Measurements from ENCODE around the gene DTX3. TPM values are rescaled to one million over a fixed set of nuclear protein-coding genes. Genes with fewer than 3 reads are reported as not detected.
A peak's percentile ranks its signal among the peaks of the same experiment; 100 is the strongest.
"Not testable (repeated sequence)": the region's sequence is repeated elsewhere in the genome, so short reads cannot be mapped to it uniquely, and the experiment has no call there.

DTX3 gene, protein sequence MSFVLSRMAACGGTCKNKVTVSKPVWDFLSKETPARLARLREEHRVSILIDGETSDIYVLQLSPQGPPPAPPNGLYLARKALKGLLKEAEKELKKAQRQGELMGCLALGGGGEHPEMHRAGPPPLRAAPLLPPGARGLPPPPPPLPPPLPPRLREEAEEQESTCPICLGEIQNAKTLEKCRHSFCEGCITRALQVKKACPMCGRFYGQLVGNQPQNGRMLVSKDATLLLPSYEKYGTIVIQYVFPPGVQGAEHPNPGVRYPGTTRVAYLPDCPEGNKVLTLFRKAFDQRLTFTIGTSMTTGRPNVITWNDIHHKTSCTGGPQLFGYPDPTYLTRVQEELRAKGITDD
- total RNA-seq (10 to 100 TPM; 15.3 to 30.7 (median 21.0) TPM), polyA plus RNA-seq (10 to 100 TPM; 13.7 to 24.3 (median 22.2) TPM)
- long read RNA-seq, donor 1, partial matches to known transcripts, result 0 of 3 reads
- long read RNA-seq, donor 1, other reads (novel, unspliced or antisense), result 0 of 3 reads
- long read RNA-seq, donor 2, partial matches to known transcripts, result 0 of 5 reads
- long read RNA-seq, donor 2, other reads (novel, unspliced or antisense), result 0 of 5 reads

GRCh38 chr12:57604454-57604991 is at the start of gene DTX3:
Gene DTX3, plus strand, starts transcription at chr12:57604824. Its CDS starts 1,694 bp downstream, at chr12:57606518.
- DNase-seq, result peak; percentile 86
- TF ChIP-seq POLR2AphosphoS5 (IDR thresholded peaks at IDR 0.05), result peak in 1 of 3 donors; percentile 27
- no peak for TF ChIP-seq CTCF (IDR thresholded peaks at IDR 0.05 in 8 of 11, conservative IDR thresholded peaks at IDR 0.05 in 3 of 11)

DNA sequence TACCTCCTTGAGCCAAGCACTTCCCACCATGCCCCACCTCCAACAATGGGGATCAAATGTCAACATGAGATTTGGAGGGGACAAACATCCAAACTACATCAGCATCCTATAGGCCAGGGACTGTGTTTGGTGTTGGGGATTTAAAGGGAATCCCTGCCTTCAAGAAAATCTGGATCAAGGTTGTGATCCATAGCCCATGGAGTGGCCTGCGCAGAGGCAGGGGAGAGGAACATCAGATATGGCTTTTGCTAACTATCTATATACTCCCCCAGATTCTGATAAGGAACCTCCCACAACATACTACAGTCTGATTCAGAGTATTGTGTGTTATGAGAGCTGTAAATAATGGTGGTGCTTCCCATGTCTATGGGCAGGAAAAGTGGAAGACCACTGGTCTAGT is 49.7 kb upstream of the DTX3 start:
- peaks cover 0 to 28% (median 8%) of the 10 kb centered on the region in 7 donors for H3K27me3 ChIP-seq (replicated peaks in 1 of 7)
- intact Hi-C loops (cut with DNase I; ENCODE audit: low total_unique reads), result no loop called here
- H3K9me3 ChIP-seq, result no peaks in the 10 kb centered on the region
- no peak for TF ChIP-seq POLR2A (IDR thresholded peaks at IDR 0.05)
- no peak for TF ChIP-seq POLR2AphosphoS5 (IDR thresholded peaks at IDR 0.05)
- no peak for TF ChIP-seq CTCF (IDR thresholded peaks at IDR 0.05 in 8 of 11, conservative IDR thresholded peaks at IDR 0.05 in 3 of 11)
- DNase-seq, result no peak
- 90 to 100% (median 96%) methylated on average over 1 of the region's 1 CpG for WGBS, 5 donors
- no peak overlapping the region for H3K27ac ChIP-seq
- H3K4me3 ChIP-seq, result no peak overlapping the region
- H3K4me1 ChIP-seq, result peaks cover 3 to 7% (median 6%) of the 10 kb centered on the region in 6 donors
- no peaks in the 10 kb centered on the region for H3K36me3 ChIP-seq

More at GRCh38 chr12:57604454-57604991, at the start of gene DTX3:
- 2 to 8% (median 6%) methylated on average over 17 to 36 of the region's 36 CpGs for WGBS, 5 donors
- peaks cover 3 to 36% (median 24%) of the 10 kb centered on the region in 6 donors for H3K4me1 ChIP-seq
- H3K9me3 ChIP-seq, result no peaks in the 10 kb centered on the region
- H3K4me3 ChIP-seq, result peak within 1 kb of the TSS; percentile 44 to 81 (median 50)
- H3K27me3 ChIP-seq (replicated peaks in 1 of 7), result peaks cover 0 to 36% (median 7%) of the 10 kb centered on the region in 7 donors
- peaks cover 0 to 50% (median 22%) of the 10 kb centered on the region in 6 donors for H3K36me3 ChIP-seq
- H3K27ac ChIP-seq, result peak within 1 kb of the TSS; percentile 57 to 89 (median 82)
- intact Hi-C loops (cut with DNase I; ENCODE audit: low total_unique reads), result no loop called here

- TF ChIP-seq POLR2AphosphoS5 (IDR thresholded peaks at IDR 0.05) (no peak), CTCF (IDR thresholded peaks at IDR 0.05 in 8 of 11, conservative IDR thresholded peaks at IDR 0.05 in 3 of 11) (no peak), POLR2A (IDR thresholded peaks at IDR 0.05) (no peak)
- no peak overlapping the region for H3K4me3 ChIP-seq
- no peak for DNase-seq
- no peaks in the 10 kb centered on the region for H3K36me3 ChIP-seq
- H3K4me1 ChIP-seq, result no peaks in the 10 kb centered on the region
- peaks cover 0 to 12% (median 0%) of the 10 kb centered on the region in 7 donors for H3K27me3 ChIP-seq (replicated peaks in 1 of 7)
- H3K9me3 ChIP-seq, result no peaks in the 10 kb centered on the region
- intact Hi-C loops (cut with DNase I; ENCODE audit: low total_unique reads), result no loop called here
- H3K27ac ChIP-seq, result no peak overlapping the region
- 79 to 87% (median 81%) methylated on average over 4 of the region's 4 CpGs for WGBS, 5 donors
Observed at GRCh38 chr12:57558864-57559263, 45.8 kb upstream of the DTX3 start.

DNA sequence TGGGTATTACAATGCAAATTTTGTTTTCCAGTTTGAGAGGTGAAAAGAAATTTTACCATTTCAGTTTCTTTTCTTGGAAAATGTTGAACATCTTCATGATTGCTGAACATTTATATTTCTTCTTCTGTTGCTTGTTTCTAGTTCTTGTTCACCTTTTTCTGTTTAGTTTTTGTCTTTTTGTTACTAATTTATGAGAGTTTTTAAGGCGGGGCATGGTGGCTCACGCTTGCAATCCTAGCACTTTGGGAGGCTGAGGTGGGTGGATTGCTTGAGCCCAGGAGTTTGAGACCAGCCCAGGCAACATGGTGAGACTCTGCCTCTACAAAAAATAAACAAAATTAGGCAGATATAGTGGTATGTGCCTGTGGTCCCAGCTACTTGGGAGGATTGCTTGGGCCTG is 44.1 kb upstream of the DTX3 start:
- H3K36me3 ChIP-seq, result no peaks in the 10 kb centered on the region
- H3K27me3 ChIP-seq (replicated peaks in 1 of 7), result peaks cover 0 to 16% (median 0%) of the 10 kb centered on the region in 7 donors
- no peak overlapping the region for H3K27ac ChIP-seq
- 88 to 100% (median 95%) methylated on average over 2 of the region's 2 CpGs for WGBS, 5 donors
- TF ChIP-seq POLR2A (IDR thresholded peaks at IDR 0.05) (no peak), CTCF (IDR thresholded peaks at IDR 0.05 in 8 of 11, conservative IDR thresholded peaks at IDR 0.05 in 3 of 11) (no peak), POLR2AphosphoS5 (IDR thresholded peaks at IDR 0.05) (no peak)
- H3K4me1 ChIP-seq, result no peaks in the 10 kb centered on the region
- H3K4me3 ChIP-seq, result no peak overlapping the region
- H3K9me3 ChIP-seq, result no peaks in the 10 kb centered on the region
- DNase-seq, result no peak
- intact Hi-C loops (cut with DNase I; ENCODE audit: low total_unique reads), result no loop called here

- H3K27ac ChIP-seq; DNase-seq; H3K4me1 ChIP-seq; H3K4me3 ChIP-seq; H3K36me3 ChIP-seq; H3K9me3 ChIP-seq; intact Hi-C loops (cut with DNase I; ENCODE audit: low total_unique reads): not testable (repeated sequence)
- H3K27me3 ChIP-seq (replicated peaks in 1 of 7), result peaks cover 0 to 20% (median 0%) of the 10 kb centered on the region in 7 donors
- 71 to 96% (median 83%) methylated on average over 1 of the region's 1 CpG for WGBS, 5 donors
Observed at GRCh38 chr12:57561117-57561516, 43.5 kb upstream of the DTX3 start.
